SU-DHL-6 (cell line): ENCODE measurements around the gene KRT6A.
"Not testable (repeated sequence)": the region's sequence is repeated elsewhere in the genome, so short reads cannot be mapped to it uniquely, and the experiment has no call there.

Experiments used
- EZH2phosphoT487 ChIP-seq: fragments of 200-600 bp; sonication (generic), shearing (Covaris generic); conservative IDR thresholded peaks from 2 replicates; pipeline ENCODE4 v1.6.1; 2018; ENCODE audit warnings: mild to moderate bottlenecking, antibody characterized with exemption, low read length, moderate library complexity, mixed read lengths
- TF ChIP-seq, protein P1 (sequence below): fragments of 200-600 bp; sonication (generic); IDR thresholded peaks from one replicate; pipeline ENCODE4 v1.5.1; 2017; ENCODE audit warnings: antibody characterized with exemption, mild to moderate bottlenecking, low read length, moderate library complexity; ENCODE audit not compliant: insufficient read depth, poor library complexity, severe bottlenecking

DNA sequence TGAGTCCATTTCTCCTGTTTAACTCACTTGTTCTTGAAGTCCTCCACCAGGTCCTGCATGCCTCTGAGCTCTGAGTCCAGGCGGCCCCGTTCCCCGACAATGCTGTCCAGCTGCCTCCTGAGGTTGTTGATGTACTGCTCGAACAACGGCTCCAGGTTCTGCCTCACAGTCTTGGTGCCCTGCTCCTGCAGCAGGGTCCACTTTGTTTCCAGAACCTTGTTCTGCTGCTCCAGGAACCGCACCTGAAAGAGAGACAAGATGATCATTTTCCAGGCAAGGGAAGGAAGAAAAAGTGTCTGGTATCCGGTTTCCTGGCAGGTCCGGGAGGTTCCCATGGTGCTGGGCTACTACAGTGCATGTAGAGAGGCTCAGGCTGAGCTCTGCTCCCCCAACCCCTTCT is 1.6 kb downstream of the KRT6A start:
- TF ChIP-seq, protein P1, sequence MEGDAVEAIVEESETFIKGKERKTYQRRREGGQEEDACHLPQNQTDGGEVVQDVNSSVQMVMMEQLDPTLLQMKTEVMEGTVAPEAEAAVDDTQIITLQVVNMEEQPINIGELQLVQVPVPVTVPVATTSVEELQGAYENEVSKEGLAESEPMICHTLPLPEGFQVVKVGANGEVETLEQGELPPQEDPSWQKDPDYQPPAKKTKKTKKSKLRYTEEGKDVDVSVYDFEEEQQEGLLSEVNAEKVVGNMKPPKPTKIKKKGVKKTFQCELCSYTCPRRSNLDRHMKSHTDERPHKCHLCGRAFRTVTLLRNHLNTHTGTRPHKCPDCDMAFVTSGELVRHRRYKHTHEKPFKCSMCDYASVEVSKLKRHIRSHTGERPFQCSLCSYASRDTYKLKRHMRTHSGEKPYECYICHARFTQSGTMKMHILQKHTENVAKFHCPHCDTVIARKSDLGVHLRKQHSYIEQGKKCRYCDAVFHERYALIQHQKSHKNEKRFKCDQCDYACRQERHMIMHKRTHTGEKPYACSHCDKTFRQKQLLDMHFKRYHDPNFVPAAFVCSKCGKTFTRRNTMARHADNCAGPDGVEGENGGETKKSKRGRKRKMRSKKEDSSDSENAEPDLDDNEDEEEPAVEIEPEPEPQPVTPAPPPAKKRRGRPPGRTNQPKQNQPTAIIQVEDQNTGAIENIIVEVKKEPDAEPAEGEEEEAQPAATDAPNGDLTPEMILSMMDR = not testable (repeated sequence)
- not testable (repeated sequence) for TF ChIP-seq EZH2phosphoT487
